ENCODE results near the gene SLC28A1.

The SLC28A1 gene

GRCh38 chr15:84883916-84884781 is at the start of gene SLC28A1:
Gene SLC28A1, plus strand, starts transcription at chr15:84884662. Its CDS starts 3,099 bp downstream, at chr15:84887761.
- Histone ChIP-seq H3K9me3 (ENCODE audit: insufficient read depth, low read length) (no peaks in the 10 kb centered on the region), H3K79me2 (ENCODE audit: insufficient read depth, low read length) (no peaks in the 10 kb centered on the region), H4K20me1 (ENCODE audit: low read depth, low read length) (no peaks in the 10 kb centered on the region), H2AFZ (ENCODE audit: low read depth, low read length, severe bottlenecking) (no peak within 1 kb of the TSS), H3K36me3 (ENCODE audit: low read length) (no peaks in the 10 kb centered on the region), H3K27me3 (ENCODE audit: low read length) (no peaks in the 10 kb centered on the region), H3K9me2 (replicated peaks; ENCODE audit: insufficient read depth, low read length) (no peaks in the 10 kb centered on the region), H3K27ac (ENCODE audit: low read depth, low read length) (no peak within 1 kb of the TSS), H3K4me3 (ENCODE audit: insufficient read depth, low read length, poor library complexity, severe bottlenecking) (no peak within 1 kb of the TSS), H3F3A (ENCODE audit: insufficient read depth) (no peaks in the 10 kb centered on the region), H3K9ac (ENCODE audit: low read length) (no peak within 1 kb of the TSS), H3K4me2 (ENCODE audit: low read depth, low read length, poor library complexity, severe bottlenecking) (no peak within 1 kb of the TSS)
- TF ChIP-seq EZH2phosphoT487 (conservative IDR thresholded peaks at IDR 0.05; ENCODE audit: low read length), result no peak
- no peak for TF ChIP-seq CTCF (IDR thresholded peaks at IDR 0.05; ENCODE audit: insufficient read depth, low read length, poor library complexity, severe bottlenecking)

DNA sequence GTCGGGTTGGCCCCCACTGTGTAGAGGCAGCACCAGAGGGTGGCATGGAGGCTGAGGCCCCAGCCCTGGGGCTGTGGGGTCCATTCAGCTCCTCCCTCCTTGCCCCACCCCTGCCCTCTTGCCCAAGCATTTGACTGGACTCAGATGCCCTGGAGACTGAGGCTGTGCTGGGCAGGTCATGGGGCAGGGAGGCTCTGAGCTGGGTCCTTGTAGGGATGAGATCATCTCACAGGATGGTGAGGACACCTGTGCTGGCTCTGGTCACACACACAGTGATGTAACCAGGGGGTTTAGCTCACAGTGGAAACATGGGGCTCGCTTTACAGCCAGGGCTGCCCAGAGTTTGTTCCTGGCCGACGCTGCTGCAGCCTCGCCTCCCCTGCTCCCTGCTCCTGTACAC is 49.5 kb upstream of the SLC28A1 start:
- H3K4me2 ChIP-seq (ENCODE audit: low read depth, low read length, poor library complexity, severe bottlenecking), result no peak overlapping the region
- TF ChIP-seq CTCF (IDR thresholded peaks at IDR 0.05; ENCODE audit: insufficient read depth, low read length, poor library complexity, severe bottlenecking) (no peak), EZH2phosphoT487 (conservative IDR thresholded peaks at IDR 0.05; ENCODE audit: low read length) (no peak)
- no peaks in the 10 kb centered on the region for H3K79me2 ChIP-seq (ENCODE audit: insufficient read depth, low read length)
- H3K4me3 ChIP-seq (ENCODE audit: insufficient read depth, low read length, poor library complexity, severe bottlenecking), result no peak overlapping the region
- H2AFZ ChIP-seq (ENCODE audit: low read depth, low read length, severe bottlenecking), result no peak overlapping the region
- H3K27me3 ChIP-seq (ENCODE audit: low read length), result no peaks in the 10 kb centered on the region
- no peak overlapping the region for H3K9ac ChIP-seq (ENCODE audit: low read length)
- H3K27ac ChIP-seq (ENCODE audit: low read depth, low read length), result no peak overlapping the region
- no peaks in the 10 kb centered on the region for H4K20me1 ChIP-seq (ENCODE audit: low read depth, low read length)
- no peaks in the 10 kb centered on the region for H3K36me3 ChIP-seq (ENCODE audit: low read length)
- H3K9me2 ChIP-seq (replicated peaks; ENCODE audit: insufficient read depth, low read length), result no peaks in the 10 kb centered on the region
- no peaks in the 10 kb centered on the region for H3K9me3 ChIP-seq (ENCODE audit: insufficient read depth, low read length)
- H3F3A ChIP-seq (ENCODE audit: insufficient read depth), result no peaks in the 10 kb centered on the region

DNA sequence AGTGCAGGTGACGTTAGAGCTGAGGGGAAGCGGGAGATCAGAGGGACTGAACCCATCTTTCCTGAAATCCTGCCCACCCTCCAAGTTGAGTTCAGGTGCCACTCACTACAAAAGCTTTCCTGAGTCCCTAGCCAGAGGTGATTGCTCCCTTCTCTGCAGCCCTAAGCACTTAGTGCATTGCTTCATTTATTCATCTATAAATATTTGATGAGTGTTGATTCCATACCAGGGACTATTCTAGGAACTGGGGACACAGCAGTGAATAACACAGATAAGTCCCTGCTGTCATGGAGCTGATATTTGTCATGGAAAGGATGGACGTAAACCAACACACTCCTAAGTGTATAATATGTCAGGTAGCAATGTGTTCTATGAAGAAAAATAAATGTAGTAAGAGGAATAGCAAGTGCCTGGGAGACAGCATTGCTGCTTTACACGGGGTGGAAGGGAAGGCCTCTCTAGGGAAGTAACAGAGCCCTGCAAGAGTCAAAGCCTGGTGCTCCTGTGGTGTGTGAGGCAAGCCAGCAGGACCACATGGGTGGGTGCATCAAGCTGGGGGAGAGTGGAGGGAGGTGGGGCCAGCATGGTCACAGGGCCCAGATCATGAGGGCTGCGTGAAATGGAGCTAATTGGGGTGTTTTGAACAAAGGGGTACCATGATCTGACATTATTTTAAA is 48.7 kb upstream of the SLC28A1 start:
- no peak overlapping the region for H3K4me3 ChIP-seq (ENCODE audit: insufficient read depth, low read length, poor library complexity, severe bottlenecking)
- no peaks in the 10 kb centered on the region for H3F3A ChIP-seq (ENCODE audit: insufficient read depth)
- H3K4me2 ChIP-seq (ENCODE audit: low read depth, low read length, poor library complexity, severe bottlenecking), result no peak overlapping the region
- no peak for TF ChIP-seq EZH2phosphoT487 (conservative IDR thresholded peaks at IDR 0.05; ENCODE audit: low read length)
- no peak for TF ChIP-seq CTCF (IDR thresholded peaks at IDR 0.05; ENCODE audit: insufficient read depth, low read length, poor library complexity, severe bottlenecking)
- no peak overlapping the region for H2AFZ ChIP-seq (ENCODE audit: low read depth, low read length, severe bottlenecking)
- no peak overlapping the region for H3K27ac ChIP-seq (ENCODE audit: low read depth, low read length)
- no peaks in the 10 kb centered on the region for H3K79me2 ChIP-seq (ENCODE audit: insufficient read depth, low read length)
- H3K36me3 ChIP-seq (ENCODE audit: low read length), result no peaks in the 10 kb centered on the region
- H3K9me2 ChIP-seq (replicated peaks; ENCODE audit: insufficient read depth, low read length), result no peaks in the 10 kb centered on the region
- H3K9ac ChIP-seq (ENCODE audit: low read length), result no peak overlapping the region
- H3K9me3 ChIP-seq (ENCODE audit: insufficient read depth, low read length), result no peaks in the 10 kb centered on the region
- H3K27me3 ChIP-seq (ENCODE audit: low read length), result no peaks in the 10 kb centered on the region
- no peaks in the 10 kb centered on the region for H4K20me1 ChIP-seq (ENCODE audit: low read depth, low read length)

Data from SU-DHL-6 (cell line).